GM18511 (cell line): ENCODE data around the gene SLC4A4.
"Not testable (repeated sequence)": the region's sequence is repeated elsewhere in the genome, so short reads cannot be mapped to it uniquely, and the experiment has no call there.

Source experiments
- ATAC-seq: cut with Tn5 transposase; IDR thresholded peaks from one replicate; pipeline ENCODE4 v1.9.1; 2021; ENCODE audit warnings: mild to moderate bottlenecking, moderate library complexity; ENCODE audit not compliant: unreplicated experiment

The SLC4A4 gene

GRCh38 chr4:71406459-71406963 lies 67.7 kb downstream of the SLC4A4 start:
- ATAC-seq = no peak

DNA sequence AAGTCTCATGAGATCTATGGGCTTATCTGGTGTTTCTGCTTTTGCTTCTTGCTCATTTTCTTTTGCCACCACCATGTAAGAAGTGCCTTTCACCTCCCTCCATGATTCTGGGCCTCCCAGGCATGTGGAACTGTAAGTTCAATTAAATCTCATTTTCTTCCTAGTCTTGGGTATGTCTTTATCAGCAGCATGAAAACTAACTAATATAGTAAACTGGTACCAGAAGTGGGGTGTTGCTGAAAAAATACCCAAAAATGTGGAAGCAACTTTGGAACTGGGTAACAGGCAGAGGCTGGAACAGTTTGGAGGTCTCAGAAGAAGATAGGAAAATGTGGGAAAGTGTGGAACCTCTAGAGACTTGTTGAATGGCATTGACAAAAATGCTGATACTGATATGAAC lies 70.1 kb downstream of the SLC4A4 start:
- ATAC-seq = not testable (repeated sequence)

DNA sequence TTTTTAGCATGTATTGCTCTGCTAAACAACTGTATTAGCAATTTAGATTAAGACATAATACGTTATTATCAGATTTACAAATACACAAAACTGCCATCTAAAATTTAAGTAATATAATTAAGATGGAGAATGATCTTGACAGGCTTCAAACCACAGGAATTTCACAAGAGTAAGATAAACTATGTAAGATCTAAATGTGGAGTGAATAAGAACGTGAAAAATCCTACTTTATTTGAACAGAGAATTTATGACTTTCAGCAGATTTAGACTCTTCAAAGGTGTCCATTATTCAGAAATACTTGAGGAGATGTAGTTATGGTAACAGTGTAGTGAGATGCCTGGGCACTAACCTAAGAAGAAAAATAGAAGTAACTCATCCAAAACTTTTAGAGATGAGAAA lies 73.2 kb downstream of the SLC4A4 start:
- no peak for ATAC-seq

DNA sequence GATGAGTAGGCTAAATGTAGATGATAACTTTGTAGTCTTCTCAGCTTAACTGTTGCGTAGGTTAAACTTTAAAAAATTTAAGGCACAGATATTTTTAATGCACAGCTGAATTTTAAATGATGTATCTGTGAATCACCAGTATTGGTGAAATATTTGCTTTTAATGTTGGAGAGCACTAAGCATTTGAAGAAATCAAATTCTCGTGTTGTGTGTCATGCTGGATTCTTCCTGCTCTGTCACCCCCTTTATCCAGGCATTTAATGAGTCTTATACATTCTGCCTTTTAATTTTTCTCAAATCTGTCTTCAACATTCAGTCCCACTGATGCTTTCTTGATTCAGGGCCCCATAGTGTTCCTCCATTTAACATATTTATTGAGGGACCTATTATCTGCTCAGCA lies 76.7 kb downstream of the SLC4A4 start:
- ATAC-seq = no peak

GRCh38 chr4:71417150-71417549 lies 78.3 kb downstream of the SLC4A4 start:
- ATAC-seq = no peak

- no peak for ATAC-seq
Measured at GRCh38 chr4:71426381-71427042, 87.7 kb downstream of the SLC4A4 start.

GRCh38 chr4:71429106-71429505 lies 90.3 kb downstream of the SLC4A4 start:
- no peak for ATAC-seq

DNA sequence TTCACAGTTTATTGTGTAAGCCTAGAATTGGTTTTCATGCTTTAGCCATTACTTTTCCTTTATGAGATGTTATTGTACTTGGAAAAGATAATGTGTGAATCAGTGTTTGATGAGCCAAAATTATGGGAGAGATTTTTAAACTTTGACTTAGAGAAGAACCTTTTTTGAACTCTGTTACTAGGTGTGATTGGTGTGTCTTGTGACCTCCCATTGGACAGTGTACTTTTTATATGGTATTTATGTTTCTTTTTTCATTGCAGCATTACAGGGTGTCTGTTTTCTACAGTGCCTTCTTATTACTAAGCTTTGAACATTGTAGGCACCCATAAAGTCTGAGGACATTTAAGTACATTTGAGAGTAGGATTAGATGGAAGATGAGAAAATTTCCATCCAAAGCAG lies 91.1 kb downstream of the SLC4A4 start:
- ATAC-seq = no peak

- no peak for ATAC-seq
Measured at GRCh38 chr4:71430609-71431008, 91.8 kb downstream of the SLC4A4 start.

GRCh38 chr4:71440612-71441011 lies 101.8 kb downstream of the SLC4A4 start:
- no peak for ATAC-seq

- ATAC-seq = no peak
Measured at GRCh38 chr4:71441186-71442169, 102.7 kb downstream of the SLC4A4 start.

- ATAC-seq = no peak
Measured at GRCh38 chr4:71442336-71442735, 103.5 kb downstream of the SLC4A4 start.

- ATAC-seq = no peak
Measured at GRCh38 chr4:71444395-71444794, 105.6 kb downstream of the SLC4A4 start.

GRCh38 chr4:71445811-71446210 lies 107.0 kb downstream of the SLC4A4 start:
- no peak for ATAC-seq

DNA sequence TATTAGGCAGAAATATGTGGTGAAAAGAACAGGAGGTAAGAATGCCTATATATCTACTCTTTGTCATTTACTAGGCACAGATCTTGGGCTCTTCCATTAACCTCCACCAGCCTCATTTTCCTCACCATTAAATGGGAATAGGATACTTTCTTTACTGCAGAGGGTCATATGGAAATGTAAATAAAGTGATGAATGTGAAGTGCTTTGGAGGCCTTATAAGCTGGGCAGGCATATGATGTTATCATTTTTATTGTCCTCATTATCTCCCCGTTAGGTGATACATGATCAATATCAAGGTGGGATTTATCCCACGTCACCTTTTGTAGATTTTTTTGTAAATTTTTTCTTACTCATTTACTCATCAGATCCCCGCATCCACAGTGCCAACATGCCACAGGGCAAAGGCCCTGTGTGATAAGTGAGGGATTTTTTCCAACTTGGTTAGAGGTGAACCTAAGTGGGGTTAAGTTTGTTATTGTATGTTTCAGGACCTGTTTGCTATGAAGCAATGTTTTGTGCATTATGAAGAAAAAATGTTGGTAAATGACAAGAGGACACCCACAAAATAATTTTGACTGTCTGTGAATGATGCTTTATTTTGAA lies 107.8 kb downstream of the SLC4A4 start:
- ATAC-seq = no peak

- ATAC-seq = no peak
Measured at GRCh38 chr4:71449040-71449439, 110.2 kb downstream of the SLC4A4 start.

DNA sequence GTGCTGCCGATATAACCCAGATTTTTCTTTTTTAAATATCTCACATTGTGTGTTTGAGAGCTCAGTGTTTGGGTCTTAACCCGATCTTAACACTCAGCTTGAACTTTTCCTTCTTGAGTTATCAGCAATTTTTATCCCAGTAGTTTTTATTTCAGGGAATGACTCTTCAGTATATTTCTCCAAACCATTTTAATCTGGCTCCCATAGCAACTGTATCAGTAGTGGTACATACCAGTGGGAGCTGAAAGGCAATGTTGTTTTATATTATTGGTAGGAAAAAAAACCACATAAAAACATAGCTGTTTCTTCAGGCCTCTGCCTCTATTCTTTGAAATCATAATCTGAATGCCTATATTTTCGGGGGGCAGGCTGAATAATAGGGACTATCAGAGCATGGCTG lies 111.1 kb downstream of the SLC4A4 start:
- no peak for ATAC-seq

DNA sequence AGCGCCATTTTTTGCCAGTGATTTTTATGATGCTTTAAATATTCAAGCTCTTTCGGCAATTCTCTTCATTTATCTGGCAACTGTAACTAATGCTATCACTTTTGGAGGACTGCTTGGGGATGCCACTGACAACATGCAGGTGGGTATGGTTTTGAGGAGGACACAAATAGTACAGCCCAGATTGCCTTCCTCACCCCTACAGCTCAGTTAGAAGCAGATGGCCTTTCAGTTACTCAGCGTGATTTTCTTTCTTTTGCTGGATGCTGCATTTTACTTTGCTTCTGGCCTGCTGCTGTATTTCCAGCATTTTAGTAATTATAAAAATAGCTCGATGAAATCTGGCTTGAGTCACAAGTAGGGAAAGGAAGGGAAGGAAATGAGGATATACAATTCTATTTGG lies 114.7 kb downstream of the SLC4A4 start:
- no peak for ATAC-seq

- ATAC-seq = no peak
Measured at GRCh38 chr4:71456841-71457240, 118.0 kb downstream of the SLC4A4 start.

- ATAC-seq = no peak
Measured at GRCh38 chr4:71460371-71460770, 121.6 kb downstream of the SLC4A4 start.

GRCh38 chr4:71461422-71461821 lies 122.6 kb downstream of the SLC4A4 start:
- ATAC-seq = no peak

- no peak for ATAC-seq
Measured at GRCh38 chr4:71466775-71467174, 128.0 kb downstream of the SLC4A4 start.
